LNCaP clone FGC (cell line): ENCODE results near the gene PLLP.

Experiments
- DNase-seq: peaks from one replicate; pipeline ENCODE4 v3.0.0-alpha.2; 2011; ENCODE audit warnings: low read depth
- H3K4me3 ChIP-seq: 2 replicates; pipeline ENCODE4 v1.5.1; 2011; ENCODE audit warnings: mild to moderate bottlenecking, low read depth, low read length, control low read depth
- TF ChIP-seq, protein P1 (sequence below): IDR thresholded peaks from 2 replicates; pipeline ENCODE4 v1.5.1; 2012; ENCODE audit warnings: mild to moderate bottlenecking; ENCODE audit not compliant: control insufficient read depth, insufficient read depth; ENCODE audit errors: extremely low read depth

PLLP gene

DNA sequence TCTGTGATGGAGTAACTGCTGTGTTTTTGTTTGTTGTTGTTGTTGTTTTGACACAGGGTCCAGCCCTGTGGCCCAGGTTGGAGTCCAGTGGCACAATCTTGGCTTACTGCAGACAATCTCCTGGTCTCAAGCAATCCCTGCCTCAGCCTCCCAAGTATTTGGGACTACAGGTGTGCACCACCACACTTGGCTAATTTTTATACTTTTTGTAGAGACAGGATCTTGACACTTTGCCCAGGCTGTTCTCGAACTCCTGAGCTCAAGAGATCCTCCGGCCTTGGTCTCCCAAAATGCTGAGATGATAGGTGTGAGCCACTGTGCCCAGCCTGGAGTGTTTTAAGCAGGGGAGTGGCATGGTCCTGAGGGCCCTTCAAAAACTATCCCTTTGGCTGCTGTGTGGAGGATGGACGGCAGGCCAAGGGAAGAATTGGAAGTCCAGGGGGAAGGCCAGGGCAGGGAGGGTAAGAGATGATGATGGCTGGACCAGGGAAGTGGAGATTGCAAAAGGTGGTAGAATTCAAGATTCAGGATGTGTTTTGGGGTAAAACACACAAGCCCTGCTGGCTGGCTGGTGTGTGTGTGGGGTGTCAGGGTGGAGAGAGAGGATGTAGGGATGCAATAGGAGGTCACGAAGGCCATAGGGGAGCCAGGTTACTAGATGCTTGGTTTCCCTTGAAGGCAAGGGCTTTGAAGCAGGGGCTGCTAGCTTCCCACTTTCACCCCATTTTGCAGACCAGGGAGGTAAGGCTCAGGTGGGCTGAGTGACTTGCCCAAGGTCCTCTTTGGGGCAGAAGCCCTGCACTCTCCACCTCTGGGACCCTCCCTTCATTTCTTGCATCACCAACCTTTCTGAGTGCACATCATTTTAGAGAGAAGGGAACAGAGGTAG is 18.8 kb upstream of the PLLP start:
- H3K4me3 ChIP-seq: no peak overlapping the region
- no peak for DNase-seq
- TF ChIP-seq, protein P1, sequence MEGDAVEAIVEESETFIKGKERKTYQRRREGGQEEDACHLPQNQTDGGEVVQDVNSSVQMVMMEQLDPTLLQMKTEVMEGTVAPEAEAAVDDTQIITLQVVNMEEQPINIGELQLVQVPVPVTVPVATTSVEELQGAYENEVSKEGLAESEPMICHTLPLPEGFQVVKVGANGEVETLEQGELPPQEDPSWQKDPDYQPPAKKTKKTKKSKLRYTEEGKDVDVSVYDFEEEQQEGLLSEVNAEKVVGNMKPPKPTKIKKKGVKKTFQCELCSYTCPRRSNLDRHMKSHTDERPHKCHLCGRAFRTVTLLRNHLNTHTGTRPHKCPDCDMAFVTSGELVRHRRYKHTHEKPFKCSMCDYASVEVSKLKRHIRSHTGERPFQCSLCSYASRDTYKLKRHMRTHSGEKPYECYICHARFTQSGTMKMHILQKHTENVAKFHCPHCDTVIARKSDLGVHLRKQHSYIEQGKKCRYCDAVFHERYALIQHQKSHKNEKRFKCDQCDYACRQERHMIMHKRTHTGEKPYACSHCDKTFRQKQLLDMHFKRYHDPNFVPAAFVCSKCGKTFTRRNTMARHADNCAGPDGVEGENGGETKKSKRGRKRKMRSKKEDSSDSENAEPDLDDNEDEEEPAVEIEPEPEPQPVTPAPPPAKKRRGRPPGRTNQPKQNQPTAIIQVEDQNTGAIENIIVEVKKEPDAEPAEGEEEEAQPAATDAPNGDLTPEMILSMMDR: no peak

DNA sequence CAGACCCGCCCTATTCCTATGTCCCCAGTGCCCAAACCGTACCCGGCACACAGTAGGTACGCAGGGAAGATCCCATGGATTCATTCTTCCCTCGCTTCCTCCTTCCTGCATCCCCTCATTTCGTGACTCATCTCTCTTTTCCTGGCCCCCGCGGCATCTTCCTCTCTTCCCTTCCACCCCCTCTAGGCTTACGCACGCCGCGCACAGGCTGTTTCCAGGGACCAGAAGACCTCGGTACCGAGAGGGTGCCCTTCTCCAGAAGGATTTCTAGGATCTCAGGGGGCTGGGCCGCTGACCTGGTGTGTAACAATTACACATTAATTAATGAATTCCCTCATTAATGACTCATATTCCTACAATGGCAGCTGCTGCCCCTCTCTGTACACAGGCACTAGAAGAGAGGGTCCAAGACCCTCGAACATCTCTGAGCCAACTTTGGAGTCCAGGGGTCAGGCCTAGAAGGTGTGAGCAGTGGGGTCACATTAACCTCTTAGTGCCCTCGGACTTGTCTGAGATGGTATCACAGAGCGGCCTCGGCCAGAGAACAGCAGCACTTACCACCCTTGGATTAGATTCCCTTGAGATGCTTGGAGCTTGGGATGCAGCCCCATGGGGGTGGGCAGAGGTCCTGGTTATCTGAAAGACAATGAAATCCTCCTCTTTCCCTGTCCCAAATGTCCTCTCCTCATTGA is 16.8 kb upstream of the PLLP start:
- no peak for DNase-seq
- no peak overlapping the region for H3K4me3 ChIP-seq
- TF ChIP-seq, protein P1: no peak

DNA sequence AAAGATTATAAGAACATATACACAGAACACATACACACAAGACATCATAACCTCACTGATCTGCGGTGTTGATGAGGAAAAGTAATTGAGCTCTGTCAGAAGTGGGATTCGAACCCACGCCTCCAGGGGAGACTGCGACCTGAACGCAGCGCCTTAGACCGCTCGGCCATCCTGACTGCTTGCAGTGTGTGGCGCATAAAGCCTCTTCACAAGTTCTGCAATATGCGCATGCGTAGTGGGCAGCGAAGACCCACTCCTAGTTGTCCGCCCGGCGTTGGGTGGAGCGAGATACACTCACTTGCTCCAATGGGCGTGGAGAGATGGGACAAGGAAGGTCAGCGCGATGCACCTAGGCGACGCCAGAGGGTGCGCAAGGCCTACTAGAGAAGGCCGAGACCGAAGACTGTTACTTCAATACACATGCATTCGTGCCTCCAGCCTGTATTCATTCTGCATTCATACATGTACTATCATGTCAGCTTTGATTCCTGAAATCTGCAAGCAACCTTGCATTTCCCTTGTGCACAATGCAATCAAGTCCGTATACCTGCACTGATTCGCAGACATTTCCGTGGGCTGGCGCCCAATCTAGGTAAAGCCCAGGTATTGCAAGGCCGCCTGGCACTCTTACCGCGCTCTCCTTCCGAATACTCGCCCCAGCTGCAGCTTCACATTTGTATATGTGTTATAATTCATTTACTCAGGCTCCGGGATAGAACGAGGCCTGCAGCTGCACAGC is 16.1 kb upstream of the PLLP start:
- TF ChIP-seq, protein P1: peak; percentile 99
- peak overlapping the region; percentile 61 for H3K4me3 ChIP-seq
- DNase-seq: peak; percentile 96

DNA sequence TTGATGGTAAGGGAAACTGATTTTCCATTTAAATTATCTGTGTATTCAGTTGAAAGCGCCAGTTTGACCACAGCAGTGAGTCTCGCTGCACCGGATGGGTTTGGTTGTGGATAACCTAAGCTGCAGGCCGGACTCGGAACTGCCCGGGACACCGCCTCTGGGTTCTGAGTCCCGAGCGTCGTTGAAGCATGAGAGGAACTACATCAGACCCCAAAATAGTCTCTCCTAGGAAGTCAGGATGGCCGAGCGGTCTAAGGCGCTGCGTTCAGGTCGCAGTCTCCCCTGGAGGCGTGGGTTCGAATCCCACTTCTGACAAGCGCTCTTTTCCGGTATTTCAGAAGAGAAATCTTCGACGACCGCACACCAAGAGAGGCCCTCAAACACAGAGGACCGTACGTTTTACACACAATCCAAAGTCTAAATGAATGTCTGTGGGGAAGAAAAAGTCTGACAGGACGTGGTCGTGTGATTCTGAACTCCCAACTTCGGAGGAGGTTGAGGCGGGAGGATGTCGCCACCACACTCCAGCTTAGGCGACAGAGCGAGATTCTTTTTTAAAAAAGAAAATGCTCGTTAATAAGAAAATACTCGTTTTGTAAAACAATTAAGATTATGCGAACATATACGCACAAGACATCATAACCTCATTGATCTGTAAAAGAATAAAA is 15.4 kb upstream of the PLLP start:
- H3K4me3 ChIP-seq: peak overlapping the region; percentile 61
- DNase-seq: peak; percentile 86
- TF ChIP-seq, protein P1: no peak

DNA sequence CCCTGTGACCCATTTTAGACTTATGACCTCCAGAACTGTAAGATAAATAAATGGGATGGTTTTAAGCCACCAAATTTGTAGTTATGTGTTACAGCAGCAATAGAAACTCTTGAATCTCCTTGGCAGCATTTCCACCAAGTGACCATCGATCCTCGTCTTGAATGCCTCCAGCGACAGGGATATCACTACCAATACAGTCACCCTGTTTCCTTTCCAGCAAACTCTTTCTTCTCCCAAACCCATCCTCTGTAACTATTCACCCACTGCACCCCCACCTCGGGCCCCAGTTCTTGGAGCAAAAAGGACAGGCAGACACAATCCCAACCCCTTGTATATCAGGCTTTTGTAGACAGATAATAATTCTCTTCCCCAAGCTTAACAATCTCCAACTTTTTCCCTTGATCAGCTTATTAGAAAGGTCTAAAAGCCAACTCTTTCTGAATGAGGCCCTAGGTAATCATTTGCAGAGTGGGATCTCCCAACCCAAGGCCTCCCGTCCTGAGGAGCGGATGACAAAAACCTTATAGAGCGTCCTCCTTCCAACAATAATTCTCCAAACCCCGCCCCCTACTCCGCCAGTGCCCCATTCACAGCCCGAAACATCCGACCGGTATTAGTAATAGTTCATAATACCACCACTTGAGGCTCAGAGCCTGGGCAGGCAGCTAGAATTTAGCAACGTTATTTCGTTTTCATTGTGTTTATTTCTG is 14.7 kb upstream of the PLLP start:
- DNase-seq: no peak
- TF ChIP-seq, protein P1: no peak
- peak overlapping the region; percentile 61 for H3K4me3 ChIP-seq

DNA sequence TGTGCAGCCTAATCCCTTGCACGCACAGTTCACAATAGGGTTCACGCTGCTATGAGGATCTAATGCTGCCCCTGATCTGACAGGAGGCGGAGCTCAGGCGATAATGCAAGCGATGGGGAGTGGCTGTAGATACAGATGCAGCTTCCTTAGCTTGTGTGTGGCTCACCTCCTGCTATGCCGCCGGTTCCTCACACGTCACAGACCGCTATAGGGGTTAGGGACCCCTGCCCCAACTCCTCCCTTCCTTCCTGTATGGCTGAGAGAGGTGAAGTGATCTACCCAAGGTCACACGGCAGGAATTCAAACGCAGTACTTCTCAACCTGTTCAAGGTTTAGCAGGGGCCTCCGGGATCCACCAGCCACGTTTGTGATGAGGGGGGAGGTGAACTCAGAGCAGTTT is 13.4 kb upstream of the PLLP start:
- TF ChIP-seq, protein P1: no peak

More for the DNA sequence above, 13.4 kb upstream of the PLLP start:
- no peak overlapping the region for H3K4me3 ChIP-seq
- no peak for DNase-seq
